NCI-H2171 treated with DMSO at 0.1 percent for 48 hours (cell line): ENCODE results near the gene VPS18.

Experiments
- DNase-seq: peaks from one replicate; lab custom pipeline; 2025; lab: John Stamatoyannopoulos, UW

The VPS18 gene

GRCh38 chr15:40902605-40903561, 8.6 kb downstream of the VPS18 start:
- DNase-seq = no peak

- DNase-seq = no peak
Observed at GRCh38 chr15:40904552-40905201, 10.4 kb downstream of the VPS18 start.

- peak; percentile 73 for DNase-seq
Observed at GRCh38 chr15:40906091-40906990, 12.1 kb downstream of the VPS18 start.

GRCh38 chr15:40906991-40907802, 12.9 kb downstream of the VPS18 start:
- peak; percentile 81 for DNase-seq

GRCh38 chr15:40908095-40908494, 13.8 kb downstream of the VPS18 start:
- DNase-seq = no peak

GRCh38 chr15:40909662-40910630, 15.7 kb downstream of the VPS18 start:
- DNase-seq = no peak

- peak; percentile 17 for DNase-seq
Observed at GRCh38 chr15:40911141-40911540, 16.9 kb downstream of the VPS18 start.

GRCh38 chr15:40911693-40912092, 17.4 kb downstream of the VPS18 start:
- no peak for DNase-seq

GRCh38 chr15:40912478-40912877, 18.2 kb downstream of the VPS18 start:
- DNase-seq = no peak

- DNase-seq = no peak
Observed at GRCh38 chr15:40914013-40914412, 19.8 kb downstream of the VPS18 start.

GRCh38 chr15:40914486-40914885, 20.2 kb downstream of the VPS18 start:
- no peak for DNase-seq

GRCh38 chr15:40915116-40915661, 20.9 kb downstream of the VPS18 start:
- no peak for DNase-seq

- DNase-seq = no peak
Observed at GRCh38 chr15:40915679-40916078, 21.4 kb downstream of the VPS18 start.

- DNase-seq = no peak
Observed at GRCh38 chr15:40917585-40917984, 23.3 kb downstream of the VPS18 start.

GRCh38 chr15:40918146-40918798, 24.0 kb downstream of the VPS18 start:
- DNase-seq = no peak

GRCh38 chr15:40918799-40919392, 24.6 kb downstream of the VPS18 start:
- DNase-seq = no peak

- no peak for DNase-seq
Observed at GRCh38 chr15:40921949-40922607, 27.8 kb downstream of the VPS18 start.

GRCh38 chr15:40922608-40923005, 28.4 kb downstream of the VPS18 start:
- DNase-seq = no peak
